Measurements from ENCODE around the gene HEPACAM.
A peak's percentile ranks its signal among the peaks of the same experiment; 100 is the strongest.

The HEPACAM gene

DNA sequence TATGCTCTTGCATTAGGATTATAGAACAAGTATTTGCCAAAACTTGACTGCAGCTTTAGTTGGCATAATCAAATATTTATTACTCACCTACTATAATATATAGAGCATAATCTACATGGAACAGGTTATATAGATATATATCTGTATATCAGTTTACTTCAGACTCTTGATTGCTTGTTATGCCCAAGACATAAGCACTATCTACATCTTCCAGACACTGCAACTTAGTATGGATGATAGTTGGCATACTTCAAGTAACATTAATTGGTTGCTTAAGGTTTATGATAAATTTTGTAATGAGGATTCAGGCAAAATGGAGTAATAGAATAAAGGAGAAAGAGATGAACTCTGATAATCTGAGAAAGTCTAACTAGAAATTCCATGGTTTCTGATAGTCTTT lies 19.2 kb upstream of the HEPACAM start:
- no peaks in the 10 kb centered on the region; the same call in 1 of the 2 replicates for H3K9me3 ChIP-seq (ENCODE audit: insufficient read depth, low read length)
- H2AFZ ChIP-seq (ENCODE audit: low read depth, low read length): no peak overlapping the region
- no peaks in the 10 kb centered on the region for H3K36me3 ChIP-seq (replicated peaks; ENCODE audit: low read depth, low read length)
- H3K27me3 ChIP-seq (ENCODE audit: low read depth, low read length): no peaks in the 10 kb centered on the region
- peak overlapping the region; percentile 93 for H3K4me3 ChIP-seq (ENCODE audit: low read length)
- peaks cover 11% of the 10 kb centered on the region for H3K4me1 ChIP-seq (ENCODE audit: low read length)
- peak overlapping the region; percentile 96 for H3K4me2 ChIP-seq (ENCODE audit: low read length)
- TF ChIP-seq EZH2phosphoT487 (IDR thresholded peaks at IDR 0.05; ENCODE audit: low read depth) (no peak), CTCF (IDR thresholded peaks at IDR 0.05; ENCODE audit: low read depth, low read length) (no peak)
- peak overlapping the region; percentile 72; the same call in 1 of the 2 replicates for H3K9ac ChIP-seq (ENCODE audit: low read length)
- H3K27ac ChIP-seq (ENCODE audit: low read length): no peak overlapping the region
- no peaks in the 10 kb centered on the region for H3K79me2 ChIP-seq (ENCODE audit: low read length)
- H4K20me1 ChIP-seq (ENCODE audit: insufficient read depth, low read length): no peaks in the 10 kb centered on the region

DNA sequence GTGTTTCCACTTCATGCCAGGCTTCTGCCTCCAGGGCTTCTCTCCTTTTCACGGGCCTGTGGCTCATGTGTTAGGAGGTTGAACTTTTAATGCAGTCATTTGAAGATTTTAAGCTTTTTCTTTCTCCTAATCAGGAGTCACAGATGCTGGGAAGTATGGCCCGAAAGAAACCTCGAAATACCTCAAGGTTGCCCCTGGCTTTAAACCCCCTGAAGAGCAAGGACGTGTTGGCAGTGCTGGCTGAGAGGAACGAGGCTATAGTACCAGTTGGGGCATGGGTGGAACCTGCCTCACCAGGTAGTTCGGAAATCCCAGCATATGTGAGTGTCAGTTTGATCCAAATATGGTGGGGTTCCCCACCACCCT lies 18.7 kb upstream of the HEPACAM start:
- Histone ChIP-seq H3K79me2 (ENCODE audit: low read length) (no peaks in the 10 kb centered on the region), H3K27ac (ENCODE audit: low read length) (no peak overlapping the region), H2AFZ (ENCODE audit: low read depth, low read length) (peak overlapping the region; percentile 48), H3K9ac (ENCODE audit: low read length) (peak overlapping the region; percentile 72), H3K27me3 (ENCODE audit: low read depth, low read length) (no peaks in the 10 kb centered on the region), H3K4me1 (ENCODE audit: low read length) (peaks cover 11% of the 10 kb centered on the region), H3K4me2 (ENCODE audit: low read length) (peak overlapping the region; percentile 96), H3K4me3 (ENCODE audit: low read length) (peak overlapping the region; percentile 93), H3K36me3 (replicated peaks; ENCODE audit: low read depth, low read length) (no peaks in the 10 kb centered on the region), H4K20me1 (ENCODE audit: insufficient read depth, low read length) (no peaks in the 10 kb centered on the region), H3K9me3 (ENCODE audit: insufficient read depth, low read length) (no peaks in the 10 kb centered on the region; the same call in 1 of the 2 replicates)
- no peak for TF ChIP-seq CTCF (IDR thresholded peaks at IDR 0.05; ENCODE audit: low read depth, low read length)
- TF ChIP-seq EZH2phosphoT487 (IDR thresholded peaks at IDR 0.05; ENCODE audit: low read depth): no peak

DNA sequence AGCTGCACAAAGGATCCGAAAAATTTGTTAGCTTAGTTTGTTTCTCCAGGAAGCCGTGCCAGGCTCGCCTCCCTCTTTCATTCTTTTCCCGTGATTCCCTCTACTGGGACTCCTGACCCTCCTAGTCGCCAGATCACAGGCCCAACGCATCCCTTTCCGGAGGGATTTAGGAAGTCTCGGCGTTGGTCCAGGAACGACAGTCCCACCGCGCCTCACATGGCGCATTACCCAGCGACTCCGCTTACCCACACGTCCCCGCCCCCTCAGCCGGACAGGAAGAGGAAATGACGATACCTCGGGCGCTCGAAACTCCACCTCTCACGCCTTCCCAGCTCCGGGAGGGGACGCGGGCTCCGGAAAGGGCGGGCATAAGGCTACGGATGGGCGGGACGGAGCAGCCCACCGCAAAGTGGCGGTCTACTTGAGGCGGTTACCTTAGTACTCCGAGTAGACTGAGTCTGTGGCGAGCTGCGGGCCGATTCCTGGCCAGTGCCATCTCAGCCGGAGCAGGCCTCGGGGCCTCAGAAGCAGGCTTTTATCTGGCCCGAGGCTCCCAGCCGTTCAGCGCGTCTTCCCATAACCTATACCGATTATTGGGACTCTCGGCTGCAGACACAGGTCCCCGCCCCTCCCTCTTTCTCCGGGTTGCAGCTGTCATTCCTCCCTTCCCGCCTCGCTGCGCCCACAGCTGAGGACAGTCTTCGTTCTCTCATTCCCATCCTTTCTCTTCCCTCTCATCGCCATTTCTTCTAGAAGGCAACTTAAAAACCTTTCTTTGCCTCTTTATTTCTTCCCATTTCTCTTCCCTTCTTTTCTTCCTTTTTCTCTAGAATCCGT lies 18.1 kb upstream of the HEPACAM start, which contains the start of gene CCDC15:
TSS of gene CCDC15 (plus strand) at position 450 of the 837 bp plus-strand sequence. CDS start 531 bp downstream, outside the sequence.
- TF ChIP-seq EZH2phosphoT487 (IDR thresholded peaks at IDR 0.05; ENCODE audit: low read depth) (no peak), CTCF (IDR thresholded peaks at IDR 0.05; ENCODE audit: low read depth, low read length) (no peak)
- peak within 1 kb of the TSS; percentile 84 for H2AFZ ChIP-seq (ENCODE audit: low read depth, low read length)
- no peaks in the 10 kb centered on the region for H3K79me2 ChIP-seq (ENCODE audit: low read length)
- H3K9ac ChIP-seq (ENCODE audit: low read length): peak within 1 kb of the TSS; percentile 90
- no peaks in the 10 kb centered on the region for H3K36me3 ChIP-seq (replicated peaks; ENCODE audit: low read depth, low read length)
- H3K27me3 ChIP-seq (ENCODE audit: low read depth, low read length): no peaks in the 10 kb centered on the region
- H3K4me3 ChIP-seq (ENCODE audit: low read length): peak within 1 kb of the TSS; percentile 93
- no peaks in the 10 kb centered on the region for H4K20me1 ChIP-seq (ENCODE audit: insufficient read depth, low read length)
- H3K4me1 ChIP-seq (ENCODE audit: low read length): peaks cover 11% of the 10 kb centered on the region
- peak within 1 kb of the TSS; percentile 12; the same call in 1 of the 2 replicates for H3K27ac ChIP-seq (ENCODE audit: low read length)
- no peaks in the 10 kb centered on the region; the same call in 1 of the 2 replicates for H3K9me3 ChIP-seq (ENCODE audit: insufficient read depth, low read length)
- H3K4me2 ChIP-seq (ENCODE audit: low read length): peak within 1 kb of the TSS; percentile 96

DNA sequence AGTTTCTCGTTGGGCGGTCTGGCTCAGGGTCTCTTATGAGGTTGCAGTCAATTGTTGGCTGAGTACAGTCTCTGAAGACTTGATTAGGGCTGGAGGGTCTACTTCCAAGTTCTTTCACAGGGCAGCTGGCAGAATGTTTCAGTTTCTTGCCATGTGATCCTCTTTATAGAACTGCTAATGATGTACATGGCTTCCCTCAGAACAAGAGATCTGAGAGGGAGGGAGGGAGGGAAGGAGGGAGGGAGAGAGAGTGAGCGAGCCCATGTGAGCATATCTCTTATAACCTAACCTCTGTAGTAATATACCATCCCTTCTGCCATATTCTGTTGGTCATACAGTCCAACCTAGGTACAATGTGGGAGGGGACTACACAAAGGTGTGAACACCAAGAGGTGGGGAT lies 15.5 kb upstream of the HEPACAM start:
- H3K9ac ChIP-seq (ENCODE audit: low read length): no peak overlapping the region
- TF ChIP-seq CTCF (IDR thresholded peaks at IDR 0.05; ENCODE audit: low read depth, low read length): no peak
- TF ChIP-seq EZH2phosphoT487 (IDR thresholded peaks at IDR 0.05; ENCODE audit: low read depth): no peak
- H3K4me2 ChIP-seq (ENCODE audit: low read length): no peak overlapping the region
- H3K9me3 ChIP-seq (ENCODE audit: insufficient read depth, low read length): no peaks in the 10 kb centered on the region; the same call in 1 of the 2 replicates
- H3K4me3 ChIP-seq (ENCODE audit: low read length): no peak overlapping the region
- H3K79me2 ChIP-seq (ENCODE audit: low read length): no peaks in the 10 kb centered on the region
- no peaks in the 10 kb centered on the region for H3K27me3 ChIP-seq (ENCODE audit: low read depth, low read length)
- H3K36me3 ChIP-seq (replicated peaks; ENCODE audit: low read depth, low read length): no peaks in the 10 kb centered on the region
- H4K20me1 ChIP-seq (ENCODE audit: insufficient read depth, low read length): no peaks in the 10 kb centered on the region
- H3K4me1 ChIP-seq (ENCODE audit: low read length): peaks cover 11% of the 10 kb centered on the region
- no peak overlapping the region for H2AFZ ChIP-seq (ENCODE audit: low read depth, low read length)
- H3K27ac ChIP-seq (ENCODE audit: low read length): no peak overlapping the region
